GM12892 (cell line): ENCODE results near the gene LARGE1.

Experiments used
- POLR2A ChIP-seq: IDR thresholded peaks from 2 replicates; pipeline ENCODE4 v1.6.1; 2011; ENCODE audit warnings: low read depth, low read length, control low read depth
- POLR2AphosphoS5 ChIP-seq: IDR thresholded peaks from 2 replicates; pipeline ENCODE4 v1.6.1; 2011; ENCODE audit warnings: low read depth, low read length, control low read depth
- TAF1 ChIP-seq: IDR thresholded peaks from 2 replicates; pipeline ENCODE4 v1.6.1; 2011; ENCODE audit warnings: low read depth, mild to moderate bottlenecking, control low read depth, low read length, borderline replicate concordance

DNA sequence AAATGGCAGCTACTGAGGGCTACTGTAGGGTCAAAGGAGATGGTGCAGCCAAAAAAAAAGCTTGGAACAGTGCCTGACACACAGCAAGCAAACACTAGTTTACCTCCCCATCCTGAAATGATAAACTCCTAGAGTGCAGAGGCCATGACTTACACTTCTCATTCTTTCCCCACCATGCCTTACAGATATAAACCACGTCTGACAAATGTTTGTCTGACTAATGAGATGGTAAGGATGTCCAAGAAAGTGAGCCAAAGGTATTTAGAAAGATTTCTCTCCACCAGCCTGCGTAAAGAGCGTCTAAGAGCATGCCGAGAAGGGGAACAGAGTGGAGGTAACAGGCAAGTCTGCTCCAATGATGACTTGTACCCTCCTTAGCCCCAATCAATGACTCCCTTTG lies 99.0 kb downstream of the LARGE1 start:
- no peak for TF ChIP-seq POLR2A
- no peak for TF ChIP-seq TAF1
- no peak for TF ChIP-seq POLR2AphosphoS5
